ENCODE measurements around the gene SH3RF1. TPM values are rescaled to one million over a fixed set of nuclear protein-coding genes. Genes with fewer than 3 reads are reported as not detected.

Gene SH3RF1
- total and polyA plus RNA-seq, 8 donors, result 4.0 to 30.6 (median 12.7) TPM

GRCh38 chr4:169108303-169108702, 162.5 kb downstream of the SH3RF1 start:
- no peaks in the 10 kb centered on the region for H3K27me3 ChIP-seq
- intact Hi-C loops (cut with DNase I), result no loop called here
- peaks cover 0 to 27% (median 0%) of the 10 kb centered on the region in 3 donors for H3K36me3 ChIP-seq
- no peak for DNase-seq
- WGBS, 2 donors, result 95 to 96% methylated on average over 4 of the region's 4 CpGs
- H3K4me1 ChIP-seq, result peaks cover 0 to 4% (median 0%) of the 10 kb centered on the region in 3 donors
- ATAC-seq, result no peak
- H3K4me3 ChIP-seq, result no peak overlapping the region
- FAIRE-seq, result no peak
- H3K27ac ChIP-seq, result no peak overlapping the region
- H3K9me3 ChIP-seq, result no peaks in the 10 kb centered on the region
- no peak for TF ChIP-seq CTCF (IDR thresholded peaks at IDR 0.05)

GRCh38 chr4:169107528-169107927, 163.2 kb downstream of the SH3RF1 start:
- Histone ChIP-seq H3K36me3 (peaks cover 0 to 27% (median 0%) of the 10 kb centered on the region in 3 donors), H3K27me3 (no peaks in the 10 kb centered on the region), H3K4me1 (peaks cover 0 to 4% (median 0%) of the 10 kb centered on the region in 3 donors), H3K4me3 (no peak overlapping the region), H3K9me3 (no peaks in the 10 kb centered on the region), H3K27ac (no peak overlapping the region)
- WGBS, 2 donors, result 67 to 68% methylated on average over 2 of the region's 2 CpGs
- FAIRE-seq, result no peak
- intact Hi-C loops (cut with DNase I), result no loop called here
- no peak for DNase-seq
- no peak for ATAC-seq
- TF ChIP-seq CTCF (IDR thresholded peaks at IDR 0.05), result no peak

- 96 to 97% methylated on average over 16 of the region's 16 CpGs for WGBS, 2 donors
- no peaks in the 10 kb centered on the region for H3K9me3 ChIP-seq
- peaks cover 0 to 4% (median 0%) of the 10 kb centered on the region in 3 donors for H3K4me1 ChIP-seq
- H3K27ac ChIP-seq, result no peak overlapping the region
- FAIRE-seq (no peak), ATAC-seq (no peak), DNase-seq (peak in 1 of 6 donors; percentile 44)
- peaks cover 0 to 27% (median 0%) of the 10 kb centered on the region in 3 donors for H3K36me3 ChIP-seq
- H3K27me3 ChIP-seq, result no peaks in the 10 kb centered on the region
- no peak for TF ChIP-seq CTCF (IDR thresholded peaks at IDR 0.05)
- intact Hi-C loops (cut with DNase I), result no loop called here
- H3K4me3 ChIP-seq, result no peak overlapping the region
These were observed 164.0 kb downstream of the SH3RF1 start for GRCh38 chr4:169106696-169107229.

GRCh38 chr4:169105620-169106019, 165.1 kb downstream of the SH3RF1 start:
- Histone ChIP-seq H3K9me3 (no peaks in the 10 kb centered on the region), H3K27me3 (no peaks in the 10 kb centered on the region), H3K4me3 (no peak overlapping the region), H3K27ac (no peak overlapping the region), H3K4me1 (peaks cover 0 to 4% (median 0%) of the 10 kb centered on the region in 3 donors), H3K36me3 (peaks cover 0 to 27% (median 0%) of the 10 kb centered on the region in 3 donors)
- 91 to 94% methylated on average over 6 of the region's 6 CpGs for WGBS, 2 donors
- ATAC-seq, result no peak
- no peak for FAIRE-seq
- intact Hi-C loops (cut with DNase I), result no loop called here
- TF ChIP-seq CTCF (IDR thresholded peaks at IDR 0.05), result no peak
- DNase-seq, result no peak

GRCh38 chr4:169103966-169104412, 166.8 kb downstream of the SH3RF1 start:
- ATAC-seq (peak; percentile 21 to 87 (median 74)), DNase-seq (peak in 1 of 6 donors; percentile 48), FAIRE-seq (no peak)
- Histone ChIP-seq H3K27me3 (no peaks in the 10 kb centered on the region), H3K27ac (no peak overlapping the region), H3K9me3 (no peaks in the 10 kb centered on the region), H3K36me3 (peaks cover 0 to 22% (median 0%) of the 10 kb centered on the region in 3 donors), H3K4me3 (no peak overlapping the region), H3K4me1 (peaks cover 0 to 15% (median 10%) of the 10 kb centered on the region in 3 donors)
- WGBS, 2 donors, result 65 to 68% methylated on average over 3 of the region's 3 CpGs
- intact Hi-C loops (cut with DNase I), result no loop called here
- no peak for TF ChIP-seq CTCF (IDR thresholded peaks at IDR 0.05)

All from pancreas (tissue), 10 donors.